Stomach (tissue), 4 donors: ENCODE results near the gene PARP8.

ENCODE experiments used
- EP300 ChIP-seq: sonication (generic); formaldehyde crosslinking; IDR thresholded peaks from one replicate; pipeline ENCODE4 v1.6.1; 2017; ENCODE audit warnings: antibody characterized with exemption
- TF ChIP-seq, protein P1 (sequence below), 7 experiments: fragments of 450-650 bp in 4 of 7; fragments of 200-600 bp in 3 of 7; sonication (generic) in 3 of 7; IDR thresholded peaks; one replicate each; pipeline ENCODE4 v1.5.1; 2016 to 2019; ENCODE audit warnings: antibody characterized with exemption in 7 of 7, control low read depth in 2 of 7, mild to moderate bottlenecking in 1 of 7

DNA sequence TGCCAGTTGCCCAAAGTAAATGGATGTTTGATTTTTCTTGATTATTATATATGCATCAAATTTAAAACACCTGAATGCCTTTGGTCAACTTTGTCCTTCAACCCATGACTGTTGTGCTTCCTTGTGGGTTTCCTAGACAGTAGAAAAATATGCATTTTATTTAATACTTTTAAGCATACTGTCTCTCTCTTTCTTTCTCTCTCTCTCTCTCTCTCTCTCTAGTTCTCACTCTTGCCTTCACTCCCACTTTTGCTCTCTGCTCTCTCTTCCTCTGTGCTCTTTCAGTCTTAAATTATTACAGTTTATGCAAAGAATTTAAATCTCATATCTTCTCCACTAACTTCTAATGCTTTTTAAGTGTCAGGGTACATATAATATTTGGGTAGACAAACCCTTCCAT, 173.0 kb downstream of the PARP8 start:
- TF ChIP-seq, protein P1, sequence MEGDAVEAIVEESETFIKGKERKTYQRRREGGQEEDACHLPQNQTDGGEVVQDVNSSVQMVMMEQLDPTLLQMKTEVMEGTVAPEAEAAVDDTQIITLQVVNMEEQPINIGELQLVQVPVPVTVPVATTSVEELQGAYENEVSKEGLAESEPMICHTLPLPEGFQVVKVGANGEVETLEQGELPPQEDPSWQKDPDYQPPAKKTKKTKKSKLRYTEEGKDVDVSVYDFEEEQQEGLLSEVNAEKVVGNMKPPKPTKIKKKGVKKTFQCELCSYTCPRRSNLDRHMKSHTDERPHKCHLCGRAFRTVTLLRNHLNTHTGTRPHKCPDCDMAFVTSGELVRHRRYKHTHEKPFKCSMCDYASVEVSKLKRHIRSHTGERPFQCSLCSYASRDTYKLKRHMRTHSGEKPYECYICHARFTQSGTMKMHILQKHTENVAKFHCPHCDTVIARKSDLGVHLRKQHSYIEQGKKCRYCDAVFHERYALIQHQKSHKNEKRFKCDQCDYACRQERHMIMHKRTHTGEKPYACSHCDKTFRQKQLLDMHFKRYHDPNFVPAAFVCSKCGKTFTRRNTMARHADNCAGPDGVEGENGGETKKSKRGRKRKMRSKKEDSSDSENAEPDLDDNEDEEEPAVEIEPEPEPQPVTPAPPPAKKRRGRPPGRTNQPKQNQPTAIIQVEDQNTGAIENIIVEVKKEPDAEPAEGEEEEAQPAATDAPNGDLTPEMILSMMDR (IDR thresholded peaks at IDR 0.05) = no peak
- no peak for TF ChIP-seq EP300
